Mesenchymal stem cell (in vitro differentiated cells and primary cell): ENCODE results near the gene DNER.

Source experiments
- DNase-seq: peaks from one replicate; pipeline ENCODE4 v3.0.0-alpha.2; 2013
- H2AFZ ChIP-seq: one replicate; pipeline ENCODE4 v1.6.1; 2013; ENCODE audit warnings: low read depth, mild to moderate bottlenecking, control low read depth, inconsistent platforms, low read length, moderate library complexity
- H2AK5ac ChIP-seq: 2 replicates; pipeline ENCODE4 v1.6.1; 2013; ENCODE audit warnings: low read length, moderate library complexity, mild to moderate bottlenecking, inconsistent platforms; ENCODE audit not compliant: severe bottlenecking
- H2BK120ac ChIP-seq: one replicate; pipeline ENCODE4 v1.6.1; 2013; ENCODE audit warnings: low read depth, mild to moderate bottlenecking, inconsistent platforms, low read length, moderate library complexity
- H2BK12ac ChIP-seq, 2 experiments: one replicate each; pipeline ENCODE4 v1.6.1; 2013; ENCODE audit warnings: inconsistent platforms in 2 of 2, low read length in 2 of 2, mild to moderate bottlenecking in 2 of 2, moderate library complexity in 2 of 2, control low read depth in 1 of 2
- H2BK15ac ChIP-seq: one replicate; pipeline ENCODE4 v1.6.1; 2013; ENCODE audit warnings: mild to moderate bottlenecking, low read depth, inconsistent platforms; ENCODE audit not compliant: poor library complexity, severe bottlenecking
- H2BK5ac ChIP-seq: 2 replicates; pipeline ENCODE4 v1.6.1; 2013; ENCODE audit warnings: low read depth, mild to moderate bottlenecking, low read length, control low read depth, inconsistent platforms; ENCODE audit not compliant: poor library complexity, severe bottlenecking
- H3K14ac ChIP-seq, 2 experiments: one replicate each; pipeline ENCODE4 v1.6.1; 2013; ENCODE audit warnings: inconsistent platforms in 2 of 2, low read length in 2 of 2, control low read depth in 1 of 2, mild to moderate bottlenecking in 1 of 2, moderate library complexity in 1 of 2
- H3K18ac ChIP-seq, 2 experiments: one replicate each; pipeline ENCODE4 v1.6.1; 2013; ENCODE audit warnings: inconsistent platforms in 2 of 2, low read length in 2 of 2, control low read depth in 1 of 2, low read depth in 1 of 2, mild to moderate bottlenecking in 1 of 2
- H3K23ac ChIP-seq, 2 experiments: one replicate each; pipeline ENCODE4 v1.6.1; 2013; ENCODE audit warnings: inconsistent platforms in 2 of 2, low read length in 2 of 2, mild to moderate bottlenecking in 2 of 2, moderate library complexity in 2 of 2, control low read depth in 1 of 2
- H3K27ac ChIP-seq: 2 replicates; pipeline ENCODE4 v1.5.1; 2013; ENCODE audit warnings: mild to moderate bottlenecking, moderate library complexity, low read length, control low read depth, inconsistent platforms; ENCODE audit not compliant: poor library complexity, severe bottlenecking
- H3K27me3 ChIP-seq, 2 experiments: 2 replicates each; pipeline versions ENCODE4 v1.6.1 to v1.7.0; 2013; ENCODE audit warnings: low read length in 2 of 2, mild to moderate bottlenecking in 2 of 2, moderate library complexity in 2 of 2, control low read depth in 1 of 2, inconsistent platforms in 1 of 2; ENCODE audit not compliant: control insufficient read depth in 1 of 2, insufficient read depth in 1 of 2
- H3K36me3 ChIP-seq, 2 experiments: 2 replicates each; pipeline versions ENCODE4 v1.6.1 to v1.7.0; 2013; ENCODE audit warnings: low read length in 2 of 2, control low read depth in 1 of 2, inconsistent platforms in 1 of 2, low read depth in 1 of 2, mild to moderate bottlenecking in 1 of 2; ENCODE audit not compliant: insufficient read depth in 2 of 2, control insufficient read depth in 1 of 2
- H3K4ac ChIP-seq, 2 experiments: one replicate each; pipeline ENCODE4 v1.6.1; 2013; ENCODE audit warnings: inconsistent platforms in 2 of 2, low read length in 2 of 2, mild to moderate bottlenecking in 2 of 2, moderate library complexity in 2 of 2, control low read depth in 1 of 2, low read depth in 1 of 2
- H3K4me1 ChIP-seq: 2 replicates; pipeline ENCODE4 v1.6.1; 2013; ENCODE audit warnings: low read depth, low read length, control low read depth; ENCODE audit not compliant: control insufficient read depth, insufficient read depth
- H3K4me2 ChIP-seq: 2 replicates; pipeline ENCODE4 v1.6.1; 2013; ENCODE audit warnings: low read length, mild to moderate bottlenecking, inconsistent platforms; ENCODE audit not compliant: poor library complexity, severe bottlenecking
- H3K4me3 ChIP-seq, 2 experiments: 2 replicates each; pipeline versions ENCODE4 v1.5.1 to v1.7.0; 2013; ENCODE audit warnings: low read length in 2 of 2, mild to moderate bottlenecking in 2 of 2, control low read depth in 1 of 2, low read depth in 1 of 2; ENCODE audit not compliant: insufficient read depth in 1 of 2
- H3K79me1 ChIP-seq: replicated peaks from 2 replicates; pipeline ENCODE4 v1.6.1; 2013; ENCODE audit warnings: mild to moderate bottlenecking, control low read depth, low read length, inconsistent platforms; ENCODE audit not compliant: poor library complexity, severe bottlenecking
- H3K9ac ChIP-seq: 2 replicates; pipeline ENCODE4 v1.7.0; 2013; ENCODE audit warnings: mild to moderate bottlenecking, low read length, moderate library complexity
- H3K9me3 ChIP-seq: 2 replicates; pipeline ENCODE4 v1.7.0; 2013; ENCODE audit warnings: mild to moderate bottlenecking, low read length; ENCODE audit not compliant: control insufficient read depth
- H4K8ac ChIP-seq: one replicate; pipeline ENCODE4 v1.6.1; 2013; ENCODE audit warnings: inconsistent platforms, mild to moderate bottlenecking, low read length, moderate library complexity
- H4K91ac ChIP-seq: one replicate; pipeline ENCODE4 v1.6.1; 2013; ENCODE audit warnings: mild to moderate bottlenecking, low read length, inconsistent platforms
- WGBS: methylation state at CpG from one replicate; pipeline ENCODE4 v1.1.7; 2013; ENCODE audit warnings: mixed read lengths; 5-methylcytosine and 5-hydroxymethylcytosine counted together

DNER gene

GRCh38 chr2:229688141-229688540, 26.2 kb downstream of the DNER start:
- H3K27me3 ChIP-seq: no peaks in the 10 kb centered on the region
- no peak overlapping the region for H3K4me2 ChIP-seq
- H3K14ac ChIP-seq: no peak overlapping the region
- H3K79me1 ChIP-seq: no peaks in the 10 kb centered on the region
- H3K9me3 ChIP-seq: no peaks in the 10 kb centered on the region
- H3K36me3 ChIP-seq: no peaks in the 10 kb centered on the region
- H2BK120ac ChIP-seq: no peak overlapping the region
- no peak overlapping the region for H3K4ac ChIP-seq
- H2BK12ac ChIP-seq: no peak overlapping the region
- no peak overlapping the region for H3K9ac ChIP-seq
- H3K23ac ChIP-seq: no peak overlapping the region
- H4K91ac ChIP-seq: no peak overlapping the region
- no peak for DNase-seq
- H3K4me1 ChIP-seq: no peaks in the 10 kb centered on the region
- no peak overlapping the region for H3K4me3 ChIP-seq
- H4K8ac ChIP-seq: no peak overlapping the region
- H3K18ac ChIP-seq: no peak overlapping the region
- no peak overlapping the region for H2BK5ac ChIP-seq
- H2AFZ ChIP-seq: no peak overlapping the region
- no peak overlapping the region for H2BK15ac ChIP-seq
- H2AK5ac ChIP-seq: no peak overlapping the region
- WGBS: 88% methylated on average over 7 of the region's 7 CpGs
- H3K27ac ChIP-seq: no peak overlapping the region

GRCh38 chr2:229686122-229686919, 28.0 kb downstream of the DNER start:
- no peak overlapping the region for H2BK120ac ChIP-seq
- H3K36me3 ChIP-seq: no peaks in the 10 kb centered on the region
- no peak overlapping the region for H4K91ac ChIP-seq
- no peaks in the 10 kb centered on the region for H3K79me1 ChIP-seq
- H2BK12ac ChIP-seq: no peak overlapping the region
- H2BK5ac ChIP-seq: no peak overlapping the region
- no peaks in the 10 kb centered on the region for H3K4me1 ChIP-seq
- no peak overlapping the region for H3K9ac ChIP-seq
- 86% methylated on average over 6 of the region's 6 CpGs for WGBS
- H2BK15ac ChIP-seq: no peak overlapping the region
- H4K8ac ChIP-seq: no peak overlapping the region
- no peak overlapping the region for H2AFZ ChIP-seq
- H3K27me3 ChIP-seq: peaks cover 0 to under 1% of the 10 kb centered on the region in 2 experiments
- H3K18ac ChIP-seq: no peak overlapping the region
- H3K4me2 ChIP-seq: no peak overlapping the region
- H2AK5ac ChIP-seq: no peak overlapping the region
- H3K4me3 ChIP-seq: no peak overlapping the region
- H3K14ac ChIP-seq: no peak overlapping the region
- no peak overlapping the region for H3K4ac ChIP-seq
- H3K9me3 ChIP-seq: no peaks in the 10 kb centered on the region
- no peak overlapping the region for H3K23ac ChIP-seq
- no peak overlapping the region for H3K27ac ChIP-seq
- DNase-seq: no peak

- no peak overlapping the region for H2BK12ac ChIP-seq
- H3K27ac ChIP-seq: no peak overlapping the region
- H3K4me3 ChIP-seq: no peak overlapping the region
- H3K4me2 ChIP-seq: no peak overlapping the region
- peaks cover 0 to 5% of the 10 kb centered on the region in 2 experiments for H3K27me3 ChIP-seq
- no peak overlapping the region for H3K14ac ChIP-seq
- no peak for DNase-seq
- H3K18ac ChIP-seq: no peak overlapping the region
- H3K36me3 ChIP-seq: no peaks in the 10 kb centered on the region
- H3K9ac ChIP-seq: no peak overlapping the region
- no peak overlapping the region for H2AK5ac ChIP-seq
- H3K9me3 ChIP-seq: no peaks in the 10 kb centered on the region
- no peak overlapping the region for H2BK5ac ChIP-seq
- 90% methylated on average over 2 of the region's 6 CpGs for WGBS
- H4K91ac ChIP-seq: no peak overlapping the region
- H2BK120ac ChIP-seq: no peak overlapping the region
- H2BK15ac ChIP-seq: no peak overlapping the region
- H3K4ac ChIP-seq: no peak overlapping the region
- H3K4me1 ChIP-seq: no peaks in the 10 kb centered on the region
- H3K23ac ChIP-seq: no peak overlapping the region
- H2AFZ ChIP-seq: no peak overlapping the region
- no peaks in the 10 kb centered on the region for H3K79me1 ChIP-seq
- H4K8ac ChIP-seq: no peak overlapping the region
These were observed 29.3 kb downstream of the DNER start for GRCh38 chr2:229684942-229685562.

DNA sequence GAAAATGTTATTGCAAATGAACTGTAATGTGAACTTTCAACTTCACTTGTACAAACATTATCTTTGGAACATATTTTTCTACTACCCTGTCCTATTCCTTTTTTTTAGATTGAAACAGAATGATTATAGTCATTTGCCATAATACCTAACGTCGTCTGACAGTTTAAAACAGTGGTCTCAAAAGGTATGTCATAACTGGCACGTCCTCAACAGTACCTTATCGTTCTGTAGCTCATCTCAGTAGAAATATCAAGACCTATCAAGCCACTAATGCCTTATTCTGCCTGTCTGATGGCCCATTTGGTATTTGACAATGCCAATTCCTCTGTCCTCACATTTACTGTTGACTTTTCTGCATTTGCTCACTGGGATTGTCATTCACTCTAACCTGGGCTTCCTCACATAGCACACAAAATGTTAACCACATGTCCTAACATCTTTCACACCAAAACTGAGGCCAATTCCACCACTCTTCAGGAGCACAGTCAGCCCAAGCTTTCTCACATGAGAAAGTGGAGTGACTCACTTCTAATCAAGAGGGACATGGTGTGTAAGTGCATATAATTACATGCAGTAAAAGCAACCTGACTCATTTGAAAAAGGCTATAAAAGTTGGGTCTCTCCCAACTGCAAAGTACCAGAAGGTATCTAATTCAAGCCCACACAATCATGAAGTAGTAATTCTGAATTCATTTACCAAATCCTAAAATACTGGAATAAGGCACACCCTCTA, 34.8 kb downstream of the DNER start:
- Histone ChIP-seq H3K4me3 (no peak overlapping the region), H2BK12ac (no peak overlapping the region), H2BK15ac (no peak overlapping the region), H4K8ac (no peak overlapping the region), H3K4me1 (no peaks in the 10 kb centered on the region), H3K14ac (no peak overlapping the region), H3K9me3 (no peaks in the 10 kb centered on the region), H2AFZ (no peak overlapping the region), H3K4ac (no peak overlapping the region), H3K36me3 (no peaks in the 10 kb centered on the region), H2BK120ac (no peak overlapping the region), H3K27ac (no peak overlapping the region), H3K18ac (no peak overlapping the region), H4K91ac (no peak overlapping the region), H3K9ac (no peak overlapping the region), H3K79me1 (no peaks in the 10 kb centered on the region), H3K4me2 (no peak overlapping the region), H3K23ac (no peak overlapping the region), H2AK5ac (no peak overlapping the region), H2BK5ac (no peak overlapping the region), H3K27me3 (peaks cover 9 to 16% of the 10 kb centered on the region in 2 experiments)
- 63% methylated on average over 4 of the region's 4 CpGs for WGBS
- no peak for DNase-seq
